ENCODE measurements around the gene PEX26. TPM values are rescaled to one million over a fixed set of nuclear protein-coding genes. Genes with fewer than 3 reads are reported as not detected.

Gene PEX26
- total RNA-seq, 2 donors from 2014 or later: 36.8 to 63.7 TPM

DNA sequence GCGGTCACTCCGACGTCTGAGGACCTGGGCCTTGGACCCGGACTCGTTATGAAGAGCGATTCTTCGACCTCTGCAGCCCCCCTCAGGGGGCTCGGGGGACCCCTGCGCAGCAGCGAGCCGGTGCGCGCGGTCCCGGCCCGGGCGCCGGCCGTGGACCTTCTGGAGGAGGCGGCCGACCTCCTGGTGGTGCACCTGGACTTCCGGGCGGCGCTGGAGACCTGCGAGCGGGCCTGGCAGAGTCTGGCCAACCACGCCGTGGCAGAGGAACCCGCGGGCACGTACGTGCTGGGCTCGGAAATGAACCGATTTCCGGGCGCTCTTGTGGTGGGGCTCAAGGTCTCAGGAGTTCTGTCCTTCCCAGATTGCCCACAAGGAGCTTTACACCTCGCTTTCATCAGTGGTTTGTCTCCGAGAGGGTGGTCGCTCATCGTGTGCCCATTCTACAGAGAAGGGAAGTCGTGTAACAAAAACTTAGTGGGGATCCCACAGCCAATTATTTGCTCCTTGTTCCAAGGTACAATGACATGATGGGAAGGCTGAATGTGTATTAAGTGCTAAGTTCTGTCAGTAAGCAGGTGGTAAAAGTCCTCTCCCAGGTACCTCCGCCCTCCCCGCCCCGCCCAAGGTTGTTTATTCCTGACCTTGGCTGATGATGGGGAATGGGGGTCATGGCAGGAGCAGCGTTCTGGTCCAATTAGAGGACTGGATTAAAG lies 695 bp downstream of the PEX26 start:
- Mint-ChIP-seq H3K9me3 (no peaks in the 10 kb centered on the region), H3K27ac (peak overlapping the region; percentile 94 to 99), H3K36me3 (peaks cover 50 to 52% of the 10 kb centered on the region in 2 donors)
- DNase-seq (ENCODE audit: low spot score in 2 of 2): peak; percentile 50 to 73
- ATAC-seq: peak; percentile 25 to 58

DNA sequence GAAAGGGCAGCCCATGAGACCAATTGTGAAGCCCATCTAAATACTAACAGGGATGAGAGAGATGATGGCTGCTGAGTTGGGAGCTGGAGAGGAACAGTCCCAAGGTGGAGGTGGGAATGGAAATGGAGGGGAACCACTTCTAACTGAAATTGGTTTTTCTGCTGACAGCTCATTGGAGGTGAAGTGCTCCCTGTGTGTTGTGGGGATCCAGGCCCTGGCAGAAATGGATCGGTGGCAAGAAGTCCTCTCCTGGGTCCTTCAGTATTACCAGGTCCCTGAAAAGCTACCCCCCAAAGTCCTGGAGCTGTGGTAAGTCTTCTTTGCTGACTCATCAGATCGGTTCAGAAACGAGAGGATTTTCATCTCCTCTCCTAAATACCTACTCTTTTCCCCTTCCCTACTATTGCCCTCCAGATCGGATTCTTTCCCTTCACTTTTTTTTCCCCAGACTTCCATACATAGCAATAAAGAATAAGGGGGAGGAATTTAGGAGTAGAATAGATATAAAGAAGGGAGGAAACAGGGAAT lies 2.0 kb downstream of the PEX26 start:
- ATAC-seq (no peak), DNase-seq (ENCODE audit: low spot score in 2 of 2) (no peak)
- Mint-ChIP-seq H3K36me3 (peaks cover 50 to 52% of the 10 kb centered on the region in 2 donors), H3K27ac (peak overlapping the region in 1 of 2 donors; percentile 94), H3K9me3 (no peaks in the 10 kb centered on the region)

DNA sequence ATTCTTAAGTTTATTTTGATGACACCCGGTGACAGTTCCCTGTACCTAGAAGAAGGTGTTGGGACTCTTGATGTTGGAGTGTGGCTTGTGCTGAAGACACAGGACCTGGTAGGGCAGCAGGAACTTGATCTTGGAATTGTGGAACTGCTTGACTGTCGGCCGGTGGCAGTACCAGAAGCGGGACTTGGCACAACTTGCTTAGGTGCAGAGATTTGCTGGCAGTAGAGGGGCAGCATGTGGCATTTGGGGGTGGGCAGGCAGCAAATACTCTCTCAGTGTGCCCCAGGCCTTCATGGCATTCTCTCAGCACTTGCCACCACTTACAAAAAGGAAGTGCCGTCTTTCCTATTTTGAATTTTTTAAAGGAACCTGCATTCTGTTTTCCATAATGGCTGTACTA lies 3.6 kb downstream of the PEX26 start:
- DNase-seq (ENCODE audit: low spot score in 2 of 2) (no peak), ATAC-seq (no peak)
- Mint-ChIP-seq H3K27ac (no peak overlapping the region), H3K36me3 (peaks cover 50 to 64% of the 10 kb centered on the region in 2 donors), H3K9me3 (no peaks in the 10 kb centered on the region)

DNA sequence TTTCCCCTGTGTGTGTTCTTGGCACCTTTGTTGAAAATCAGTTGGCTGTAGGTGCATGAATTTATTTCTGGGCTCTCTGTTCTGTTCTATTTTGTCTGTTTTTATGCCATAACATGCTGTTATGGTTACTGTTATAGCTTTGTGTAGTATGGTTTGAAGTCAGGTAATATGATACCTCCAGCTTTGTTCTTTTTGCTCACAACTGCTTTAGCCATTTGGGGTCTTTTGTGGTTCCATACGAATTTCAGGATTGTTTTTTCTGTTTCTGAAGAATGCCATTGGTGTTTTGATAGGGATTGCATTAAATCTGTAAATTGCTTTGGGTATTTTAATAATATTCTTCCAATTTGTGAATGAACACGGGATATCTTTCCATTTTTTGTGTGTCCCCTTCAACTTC lies 4.7 kb downstream of the PEX26 start:
- Mint-ChIP-seq H3K36me3 (peaks cover 44 to 65% of the 10 kb centered on the region in 2 donors), H3K27ac (no peak overlapping the region), H3K9me3 (no peaks in the 10 kb centered on the region)
- ATAC-seq (no peak), DNase-seq (ENCODE audit: low spot score in 2 of 2) (no peak)

DNA sequence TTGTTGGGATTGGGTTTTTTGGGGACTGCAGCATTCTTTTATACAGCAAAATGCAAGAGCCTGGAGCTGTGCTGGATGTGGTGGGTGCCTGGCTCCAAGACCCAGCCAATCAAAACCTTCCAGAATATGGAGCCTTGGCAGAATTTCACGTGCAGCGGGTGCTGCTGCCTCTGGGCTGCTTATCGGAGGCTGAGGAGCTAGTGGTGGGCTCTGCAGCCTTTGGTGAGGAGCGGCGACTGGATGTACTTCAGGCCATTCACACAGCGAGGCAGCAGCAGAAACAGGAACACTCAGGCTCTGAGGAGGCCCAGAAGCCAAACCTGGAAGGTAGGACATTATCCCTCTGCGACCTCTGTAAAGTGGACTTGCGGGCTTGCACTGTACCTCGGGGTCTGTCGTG lies 5.6 kb downstream of the PEX26 start:
- Mint-ChIP-seq H3K27ac (no peak overlapping the region), H3K36me3 (peaks cover 43 to 70% of the 10 kb centered on the region in 2 donors), H3K9me3 (no peaks in the 10 kb centered on the region)

DNA sequence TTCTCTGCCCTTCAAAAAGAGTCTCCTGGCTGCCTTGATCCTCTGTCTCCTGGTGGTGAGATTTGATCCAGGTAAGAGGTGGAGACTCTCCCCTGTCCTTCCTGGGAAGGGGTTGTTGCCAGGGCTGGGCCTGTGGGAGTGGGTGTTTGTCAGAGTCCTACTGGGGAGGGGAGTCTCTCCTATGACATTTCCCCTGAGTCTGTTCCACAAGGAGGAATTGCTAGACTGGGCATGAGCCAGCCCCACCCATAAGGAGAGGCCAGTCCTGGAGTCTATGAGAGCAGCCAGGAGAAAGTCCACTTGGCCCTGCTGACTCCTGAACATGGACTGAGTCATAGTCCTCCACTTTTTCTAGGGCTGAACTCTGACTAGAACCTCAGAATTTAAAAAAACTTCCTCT lies 7.4 kb downstream of the PEX26 start:
- DNase-seq (ENCODE audit: low spot score in 2 of 2): no peak
- ATAC-seq: no peak
- H3K27ac Mint-ChIP-seq: no peak overlapping the region
- no peaks in the 10 kb centered on the region for H3K9me3 Mint-ChIP-seq
- H3K36me3 Mint-ChIP-seq: peaks cover 27 to 52% of the 10 kb centered on the region in 2 donors

More for the DNA sequence above, 5.6 kb downstream of the PEX26 start:
- DNase-seq (ENCODE audit: low spot score in 2 of 2): no peak
- ATAC-seq: no peak

DNA sequence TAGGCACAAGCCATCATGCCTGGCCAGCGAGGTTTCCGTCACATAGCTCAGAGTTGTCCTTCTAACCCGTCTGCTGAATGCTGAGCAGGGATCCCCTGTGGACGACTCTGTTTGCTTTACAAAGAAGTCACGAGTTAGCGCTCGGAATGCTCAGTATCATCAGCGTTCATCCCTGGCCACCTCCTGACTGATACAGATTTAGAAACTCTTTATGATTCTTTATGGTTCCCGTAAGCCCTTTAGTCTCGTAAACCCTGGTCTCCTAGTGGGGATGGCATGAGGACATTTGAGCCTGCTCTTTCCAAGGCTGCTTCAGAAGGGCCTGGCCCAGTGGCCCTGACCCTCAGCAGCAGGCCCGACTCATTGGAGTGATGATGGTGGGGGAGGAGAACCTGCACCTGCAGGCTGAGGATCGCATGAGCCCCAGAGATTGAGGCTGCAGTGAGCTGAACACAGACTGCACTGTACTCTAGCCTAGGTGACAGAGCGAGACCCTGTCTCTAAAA lies 9.6 kb downstream of the PEX26 start:
- Mint-ChIP-seq H3K9me3 (no peaks in the 10 kb centered on the region), H3K27ac (no peak overlapping the region), H3K36me3 (peaks cover 10 to 42% of the 10 kb centered on the region in 2 donors)
- DNase-seq (ENCODE audit: low spot score in 2 of 2): no peak
- ATAC-seq: no peak

DNA sequence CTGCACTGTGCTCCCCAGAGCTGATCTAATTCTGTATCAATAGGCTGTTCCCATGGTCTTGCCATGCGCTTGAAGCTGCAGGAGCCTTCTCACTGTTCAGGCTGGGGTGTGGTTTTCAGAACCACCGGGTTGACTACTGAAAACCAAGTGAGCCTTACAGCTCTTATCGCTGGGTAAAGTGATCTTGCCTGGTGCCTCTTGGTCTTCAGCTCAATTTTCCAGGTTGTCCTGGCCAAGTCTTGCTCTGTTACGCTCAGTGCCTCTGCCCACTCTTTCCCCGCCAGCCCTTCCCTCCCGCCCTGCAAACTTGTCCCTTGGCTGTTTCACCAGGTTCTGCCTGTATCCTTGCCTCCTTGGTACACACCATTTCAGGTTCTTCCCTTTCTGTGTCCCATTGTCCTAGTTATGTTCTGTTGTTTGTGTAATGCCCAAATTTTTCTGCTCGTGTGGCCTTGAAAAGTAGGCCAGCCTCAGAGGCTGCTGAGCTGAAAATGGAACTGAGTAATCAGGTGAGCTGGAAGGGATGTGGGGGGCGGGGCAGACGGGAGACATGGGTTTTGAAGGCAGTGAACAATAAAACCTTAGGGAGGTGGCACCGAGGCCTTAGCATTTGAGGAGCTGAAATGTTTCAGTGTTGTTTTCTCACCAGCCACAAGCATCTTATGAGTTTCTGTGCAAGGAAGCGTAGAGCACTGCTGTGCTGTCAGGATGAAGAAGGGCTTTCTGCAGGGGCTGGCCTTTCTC lies 11.2 kb downstream of the PEX26 start:
- peaks cover 7 to 37% of the 10 kb centered on the region in 2 donors for H3K36me3 Mint-ChIP-seq
- ATAC-seq (peak in 1 of 2 donors; percentile 43), DNase-seq (ENCODE audit: low spot score in 2 of 2) (no peak)
- H3K27ac Mint-ChIP-seq: no peak overlapping the region
- H3K9me3 Mint-ChIP-seq: no peaks in the 10 kb centered on the region

DNA sequence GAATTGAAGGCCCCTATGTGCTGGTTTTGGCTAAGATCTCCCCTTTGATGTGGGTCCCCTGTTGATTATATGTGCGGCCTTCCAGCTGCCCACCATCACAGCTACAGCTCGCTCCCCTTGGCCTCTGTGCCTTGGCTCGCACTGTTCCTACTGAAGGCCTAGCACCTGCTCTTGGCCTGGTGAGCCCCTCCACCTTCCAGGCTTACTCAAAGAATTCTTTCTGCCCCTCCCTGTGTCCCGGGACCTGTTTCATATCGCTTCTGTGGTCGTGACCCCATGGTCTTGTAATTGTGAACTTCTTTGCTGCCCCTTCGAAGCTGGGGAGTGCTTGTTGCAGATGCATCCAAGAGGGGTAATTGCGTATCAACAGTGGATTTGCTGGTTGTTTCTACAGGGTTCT lies 12.5 kb downstream of the PEX26 start:
- no peaks in the 10 kb centered on the region for H3K9me3 Mint-ChIP-seq
- ATAC-seq (no peak), DNase-seq (ENCODE audit: low spot score in 2 of 2) (no peak)
- H3K27ac Mint-ChIP-seq: peak overlapping the region in 1 of 2 donors; percentile 7
- peaks cover 7 to 41% of the 10 kb centered on the region in 2 donors for H3K36me3 Mint-ChIP-seq

DNA sequence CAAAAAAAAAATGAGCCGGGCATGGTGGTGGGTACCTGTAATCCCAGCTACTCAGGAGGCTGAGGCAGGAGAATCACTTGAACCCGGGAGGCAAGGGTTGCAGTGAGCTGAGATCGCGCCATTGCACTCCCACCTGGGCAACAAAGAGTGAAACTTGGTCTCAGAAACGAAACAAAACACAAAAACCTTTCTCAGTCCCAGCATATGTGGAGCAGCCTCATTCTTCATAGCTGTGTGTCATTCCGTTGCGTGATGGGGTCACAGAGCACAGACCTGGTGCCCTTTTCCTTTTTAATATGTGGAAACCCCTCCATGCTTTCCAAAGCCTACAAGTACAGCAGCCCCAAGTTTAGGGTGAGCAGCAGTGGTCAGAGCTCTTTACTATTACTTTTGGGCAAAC lies 13.7 kb downstream of the PEX26 start:
- no peaks in the 10 kb centered on the region for H3K9me3 Mint-ChIP-seq
- H3K27ac Mint-ChIP-seq: no peak overlapping the region
- peak in 1 of 2 donors; percentile 20 for ATAC-seq
- no peak for DNase-seq (ENCODE audit: low spot score in 2 of 2)
- H3K36me3 Mint-ChIP-seq: peaks cover 16 to 46% of the 10 kb centered on the region in 2 donors

DNA sequence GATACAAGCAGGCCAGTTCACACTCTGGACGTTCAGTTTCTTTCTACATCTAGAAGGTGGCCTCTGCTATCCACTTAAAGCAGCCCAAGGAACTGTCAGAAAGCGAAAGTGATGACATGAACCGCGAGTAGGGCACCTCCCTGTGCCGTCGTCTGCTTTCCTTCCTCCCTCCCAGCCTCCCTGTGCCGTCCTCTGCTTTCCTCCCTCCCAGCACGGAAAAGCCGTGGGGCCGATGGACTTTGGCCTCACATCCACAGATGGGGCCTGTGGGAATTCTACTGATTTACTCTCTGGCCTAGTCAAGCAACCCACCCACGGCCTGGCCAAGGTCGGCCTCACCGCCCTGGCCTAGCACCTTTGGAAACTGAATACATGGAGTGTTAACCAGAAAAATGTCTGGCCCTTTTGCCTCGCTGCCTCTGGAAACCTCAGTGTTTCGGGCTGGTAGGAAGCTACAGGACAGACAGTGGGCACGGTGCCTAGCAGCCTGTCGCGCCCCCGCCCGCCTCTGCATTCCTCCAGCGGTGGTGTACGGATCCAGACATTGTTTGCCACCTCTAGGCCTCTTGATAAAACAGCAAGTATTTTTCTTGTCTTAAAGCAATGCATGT lies 14.2 kb downstream of the PEX26 start:
- H3K27ac Mint-ChIP-seq: peak overlapping the region; percentile 22 to 33
- ATAC-seq (peak; percentile 22 to 27), DNase-seq (ENCODE audit: low spot score in 2 of 2) (no peak)
- peaks cover 0 to 5% of the 10 kb centered on the region in 2 donors for H3K9me3 Mint-ChIP-seq
- H3K36me3 Mint-ChIP-seq: peaks cover 16 to 51% of the 10 kb centered on the region in 2 donors

DNA sequence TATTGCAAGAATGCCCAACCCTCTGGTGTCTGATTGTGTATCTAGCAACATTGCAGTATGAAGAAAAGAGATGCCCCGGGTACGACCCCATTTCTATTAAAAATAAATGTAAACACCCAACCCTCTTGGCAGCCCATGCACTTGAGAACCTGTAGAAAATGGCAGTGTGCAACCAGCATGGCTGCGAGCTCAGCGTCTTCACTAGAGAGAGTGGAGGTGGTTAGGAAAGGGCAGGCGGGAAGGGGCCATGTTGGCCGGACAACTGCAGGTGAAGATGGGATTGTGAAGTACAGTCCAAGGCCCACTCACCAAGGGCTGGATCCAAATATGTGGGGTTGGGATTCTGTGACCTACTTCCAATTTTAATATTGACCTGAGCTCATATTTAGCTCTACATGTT lies 15.9 kb downstream of the PEX26 start:
- H3K36me3 Mint-ChIP-seq: peaks cover 9 to 44% of the 10 kb centered on the region in 2 donors
- ATAC-seq (no peak), DNase-seq (ENCODE audit: low spot score in 2 of 2) (no peak)
- peak overlapping the region in 1 of 2 donors; percentile 36 for H3K27ac Mint-ChIP-seq
- peaks cover 0 to 5% of the 10 kb centered on the region in 2 donors for H3K9me3 Mint-ChIP-seq

DNA sequence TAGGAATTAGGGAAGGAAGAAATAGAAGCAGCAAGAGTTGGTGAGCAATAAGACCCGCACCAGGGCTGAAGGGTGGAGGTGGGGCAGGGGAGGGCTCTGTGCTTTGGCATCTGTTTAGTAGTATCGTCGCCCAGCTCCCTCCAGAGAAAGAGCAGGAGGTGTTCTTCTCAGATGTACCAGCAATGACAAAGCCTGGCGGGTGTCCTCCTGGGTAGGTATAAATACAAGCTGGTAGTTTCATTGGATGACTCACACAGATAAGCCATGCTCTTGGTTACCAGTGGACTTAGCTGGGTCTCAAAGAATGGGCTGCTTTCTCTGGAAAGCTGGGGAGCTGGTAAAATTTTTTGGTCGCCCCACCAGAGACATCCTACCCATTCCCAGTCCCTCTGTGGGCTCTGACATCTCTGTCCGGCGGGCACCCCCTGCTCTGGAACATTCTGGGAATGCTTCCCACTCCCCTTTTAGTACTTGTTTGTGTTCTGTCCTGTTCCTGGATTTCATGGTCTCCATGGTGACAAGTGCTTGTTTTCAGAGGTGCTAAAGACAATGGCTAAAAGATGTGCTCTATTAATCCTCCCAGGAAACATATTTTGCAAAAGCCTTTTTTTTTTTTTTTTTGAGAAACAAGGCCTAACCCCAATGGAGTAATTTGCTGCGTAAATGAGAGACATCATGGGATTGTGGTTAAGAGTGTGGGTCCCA lies 17.5 kb downstream of the PEX26 start:
- H3K27ac Mint-ChIP-seq: peak overlapping the region; percentile 5 to 31
- ATAC-seq (peak; percentile 43 to 57), DNase-seq (ENCODE audit: low spot score in 2 of 2) (no peak)
- H3K36me3 Mint-ChIP-seq: peaks cover 12 to 50% of the 10 kb centered on the region in 2 donors
- peaks cover 0 to 5% of the 10 kb centered on the region in 2 donors for H3K9me3 Mint-ChIP-seq

DNA sequence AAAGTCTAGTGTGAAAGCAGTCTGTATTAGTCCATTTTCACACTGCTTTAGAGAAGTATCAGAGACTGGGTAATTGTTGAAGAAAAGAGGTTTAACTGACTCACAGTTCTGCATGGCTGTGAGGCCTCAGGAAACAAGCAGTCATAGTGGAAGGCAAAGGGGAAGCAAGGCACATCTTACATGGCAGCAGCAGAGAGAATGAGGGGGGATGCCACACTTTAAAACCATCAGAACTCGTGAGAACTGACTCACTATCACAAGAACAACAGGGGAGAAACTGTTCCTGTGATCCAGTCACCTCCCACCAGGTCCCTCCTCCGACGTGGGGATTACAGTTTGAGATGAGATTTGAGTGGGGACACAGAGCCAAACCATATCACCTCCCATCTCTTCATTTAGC lies 19.0 kb downstream of the PEX26 start:
- Mint-ChIP-seq H3K9me3 (peaks cover 0 to 5% of the 10 kb centered on the region in 2 donors), H3K36me3 (peaks cover 19 to 57% of the 10 kb centered on the region in 2 donors), H3K27ac (peak overlapping the region; percentile 31 to 47)
- ATAC-seq: peak; percentile 88 to 89
- DNase-seq (ENCODE audit: low spot score in 2 of 2): no peak

DNA sequence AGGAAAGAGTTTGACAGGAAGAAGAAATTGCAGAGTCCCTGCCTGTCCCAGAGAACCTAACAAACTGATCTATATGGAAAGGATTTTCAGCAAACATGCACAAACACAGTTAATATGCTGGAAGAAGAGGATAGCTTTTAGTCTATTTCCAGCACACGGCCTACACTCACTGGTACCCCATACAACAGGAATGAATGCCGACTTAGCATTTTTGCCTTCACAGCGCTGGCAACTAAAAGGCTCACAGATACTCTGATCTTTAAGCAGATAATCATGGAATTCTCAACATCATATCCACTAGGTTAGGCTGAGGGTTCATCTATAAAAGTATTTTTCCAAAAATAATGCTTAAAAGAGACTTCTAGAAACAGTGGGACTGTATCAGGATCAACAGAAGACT lies 23.0 kb downstream of the PEX26 start:
- ATAC-seq (no peak), DNase-seq (ENCODE audit: low spot score in 2 of 2) (no peak)
- no peak overlapping the region for H3K27ac Mint-ChIP-seq
- H3K36me3 Mint-ChIP-seq: peaks cover 38 to 68% of the 10 kb centered on the region in 2 donors
- H3K9me3 Mint-ChIP-seq: peaks cover 3 to 16% of the 10 kb centered on the region in 2 donors

DNA sequence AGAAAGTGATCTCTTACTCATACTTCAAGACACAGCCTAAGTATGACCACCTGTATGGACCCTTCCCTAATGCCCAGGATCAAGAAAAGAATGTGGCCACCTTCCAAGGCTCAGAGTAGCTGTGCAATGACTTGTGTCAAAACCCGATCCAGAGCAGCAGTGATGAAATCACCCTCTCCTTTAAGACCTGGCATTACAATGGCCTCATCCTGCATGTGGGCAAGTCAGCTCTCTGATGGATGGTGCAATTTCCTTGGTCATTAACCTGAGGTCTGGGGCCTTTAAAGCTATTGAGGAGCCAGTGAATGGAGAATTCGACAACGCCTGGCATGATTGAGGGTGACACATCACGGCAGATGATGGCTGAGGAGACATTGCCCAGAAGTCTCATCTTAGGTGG lies 23.7 kb downstream of the PEX26 start:
- Mint-ChIP-seq H3K27ac (peak overlapping the region in 1 of 2 donors; percentile 21), H3K36me3 (peaks cover 36 to 66% of the 10 kb centered on the region in 2 donors), H3K9me3 (peaks cover 3 to 19% of the 10 kb centered on the region in 2 donors)
- ATAC-seq (no peak), DNase-seq (ENCODE audit: low spot score in 2 of 2) (no peak)
